Smooth muscle cell of the brain vasculature (primary cell): ENCODE data around the gene SLC6A6.
"Not testable (repeated sequence)": the region's sequence is repeated elsewhere in the genome, so short reads cannot be mapped to it uniquely, and the experiment has no call there.

ENCODE experiments used
- DNase-seq: peaks from one replicate; pipeline ENCODE4 v3.0.0-alpha.2; 2012; ENCODE audit warnings: low read depth, low spot score

The SLC6A6 gene

GRCh38 chr3:14505001-14505802, 102.8 kb downstream of the SLC6A6 start:
- DNase-seq: no peak

DNA sequence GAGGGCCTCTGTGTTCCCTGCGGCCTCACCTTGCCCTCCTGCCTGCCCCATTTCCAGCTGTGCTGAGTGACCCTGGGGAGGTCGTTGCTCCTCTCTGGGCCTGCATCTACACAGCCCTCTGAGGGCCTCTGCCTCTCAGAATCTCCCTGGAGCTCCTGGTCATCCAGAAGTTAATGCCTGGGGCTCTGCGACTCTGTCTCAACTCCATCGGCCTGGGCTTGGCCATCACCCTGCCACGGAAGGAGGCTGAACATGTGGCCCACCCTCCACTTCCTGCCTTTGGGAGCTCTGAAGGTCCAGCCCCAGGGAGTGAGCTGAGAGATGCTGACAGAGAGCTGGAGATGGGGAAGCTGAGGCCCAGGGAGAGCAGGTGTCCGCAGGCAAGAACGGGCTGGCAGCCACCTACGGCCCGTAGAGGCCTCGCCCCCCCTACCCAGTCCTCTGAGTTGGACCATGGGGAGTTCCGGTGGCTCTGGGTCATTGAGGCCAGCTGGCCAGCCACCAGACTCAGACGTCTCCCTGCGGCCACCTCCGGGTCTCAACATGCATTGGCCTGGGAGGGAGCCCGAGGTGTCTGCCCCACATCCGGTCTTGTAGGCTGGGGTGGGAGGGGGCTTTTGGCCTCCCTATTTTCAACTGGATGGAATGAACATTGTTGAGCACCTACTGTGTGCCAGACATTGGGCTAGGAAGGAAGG, 103.5 kb downstream of the SLC6A6 start:
- no peak for DNase-seq

DNA sequence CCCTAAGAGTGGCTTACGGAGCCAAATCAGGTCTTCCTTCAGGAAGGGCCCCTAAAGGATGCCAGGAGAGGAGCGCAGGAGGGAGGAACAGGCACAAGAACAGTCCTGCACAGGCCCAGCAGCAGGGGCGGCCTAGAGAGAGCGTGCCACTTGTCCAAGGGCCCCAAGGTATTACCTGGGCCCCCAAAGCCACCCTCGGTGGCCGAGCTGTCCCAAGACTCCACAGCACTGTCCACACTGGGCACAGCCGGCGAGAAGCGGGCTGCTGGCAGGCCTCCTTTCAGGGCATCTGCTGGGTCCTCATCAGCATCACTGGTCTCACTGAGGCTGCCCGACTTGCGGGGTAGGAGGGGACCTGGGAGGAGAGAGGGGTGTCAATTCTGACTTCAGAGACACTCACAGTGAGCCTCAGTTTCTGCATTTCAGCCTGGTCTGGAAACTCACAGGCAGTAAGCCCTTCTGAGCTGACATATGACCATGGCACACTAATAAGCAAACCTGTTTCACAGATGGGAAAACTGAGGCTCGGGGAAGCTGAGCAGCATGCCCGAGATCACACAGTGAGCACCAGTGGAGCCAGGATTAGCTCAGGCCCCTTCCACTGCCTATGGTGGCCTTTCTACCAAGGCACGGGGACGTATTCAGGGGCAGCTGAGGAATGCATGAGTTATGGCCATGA, 104.4 kb downstream of the SLC6A6 start:
- no peak for DNase-seq

GRCh38 chr3:14507305-14507741, 104.9 kb downstream of the SLC6A6 start:
- no peak for DNase-seq

- no peak for DNase-seq
These were observed 105.5 kb downstream of the SLC6A6 start for GRCh38 chr3:14507757-14508504.

DNA sequence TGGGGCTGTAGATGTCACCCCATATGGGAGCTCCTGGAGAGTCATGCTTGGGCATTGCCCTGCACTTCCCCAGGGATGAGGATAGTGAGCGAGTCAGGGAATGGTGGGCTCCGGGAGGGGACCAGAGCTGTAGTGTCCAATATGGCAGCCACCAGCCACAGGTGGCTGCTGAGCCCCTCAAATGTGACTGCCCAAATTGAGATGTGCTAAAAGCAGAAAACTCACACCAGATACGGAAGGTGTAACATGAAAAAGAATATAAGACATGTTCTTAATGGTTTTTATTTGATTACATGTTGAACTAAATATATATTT, 106.1 kb downstream of the SLC6A6 start:
- DNase-seq: no peak

DNA sequence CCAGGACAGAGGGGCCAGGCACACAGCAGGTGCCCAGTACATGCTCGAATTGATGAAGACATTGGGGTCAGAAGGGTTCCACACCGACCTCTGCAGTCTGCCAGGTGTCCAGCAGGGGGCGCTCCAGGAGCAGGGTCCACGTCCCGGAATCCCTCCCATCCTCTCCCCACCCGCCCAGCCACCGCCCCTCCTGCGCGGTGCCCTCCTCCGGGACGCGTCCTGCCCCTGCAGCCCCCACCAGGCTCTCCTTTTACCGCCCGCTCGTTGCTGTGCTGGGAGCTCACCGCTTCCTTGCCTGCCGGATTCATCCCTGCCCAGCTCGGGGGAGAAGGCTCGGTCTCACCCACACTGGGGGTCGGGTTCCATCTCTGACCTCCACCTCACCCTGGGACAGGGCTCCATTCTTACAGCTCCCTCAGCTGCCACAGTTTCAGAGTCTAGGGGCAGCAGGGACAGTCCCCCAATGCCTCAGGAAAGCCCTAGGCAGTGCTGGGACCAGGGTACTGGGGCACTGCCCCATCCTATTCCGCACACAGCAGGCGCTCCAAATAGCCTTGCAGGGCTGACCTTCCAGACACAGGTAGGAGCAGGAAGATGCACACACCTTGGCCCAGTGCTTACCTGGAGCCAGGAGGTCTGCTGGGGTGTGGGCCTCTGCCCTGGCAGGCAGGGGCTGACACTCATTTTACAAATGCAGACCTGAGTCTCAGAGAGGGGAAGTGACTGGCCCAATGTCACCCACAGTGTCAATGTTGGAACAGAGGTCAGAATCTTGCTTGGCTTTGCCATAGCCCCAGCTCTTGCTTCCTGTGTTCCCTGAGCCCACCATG, 106.8 kb downstream of the SLC6A6 start:
- no peak for DNase-seq

DNA sequence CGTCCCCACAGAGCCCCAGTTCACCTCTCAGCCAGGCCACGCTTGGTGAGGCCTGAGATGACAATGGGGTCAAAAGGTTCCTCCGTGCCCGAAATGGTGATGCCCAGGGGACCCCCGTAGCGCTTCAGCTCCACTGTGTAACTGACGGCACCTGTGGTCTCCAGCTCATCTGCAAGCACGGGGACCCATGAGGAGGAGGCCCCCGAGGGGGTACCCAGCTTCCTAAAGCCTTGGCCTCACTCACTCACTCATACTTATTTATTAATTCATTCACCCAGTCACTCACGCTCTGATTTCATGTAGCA, 107.3 kb downstream of the SLC6A6 start:
- DNase-seq: no peak

DNA sequence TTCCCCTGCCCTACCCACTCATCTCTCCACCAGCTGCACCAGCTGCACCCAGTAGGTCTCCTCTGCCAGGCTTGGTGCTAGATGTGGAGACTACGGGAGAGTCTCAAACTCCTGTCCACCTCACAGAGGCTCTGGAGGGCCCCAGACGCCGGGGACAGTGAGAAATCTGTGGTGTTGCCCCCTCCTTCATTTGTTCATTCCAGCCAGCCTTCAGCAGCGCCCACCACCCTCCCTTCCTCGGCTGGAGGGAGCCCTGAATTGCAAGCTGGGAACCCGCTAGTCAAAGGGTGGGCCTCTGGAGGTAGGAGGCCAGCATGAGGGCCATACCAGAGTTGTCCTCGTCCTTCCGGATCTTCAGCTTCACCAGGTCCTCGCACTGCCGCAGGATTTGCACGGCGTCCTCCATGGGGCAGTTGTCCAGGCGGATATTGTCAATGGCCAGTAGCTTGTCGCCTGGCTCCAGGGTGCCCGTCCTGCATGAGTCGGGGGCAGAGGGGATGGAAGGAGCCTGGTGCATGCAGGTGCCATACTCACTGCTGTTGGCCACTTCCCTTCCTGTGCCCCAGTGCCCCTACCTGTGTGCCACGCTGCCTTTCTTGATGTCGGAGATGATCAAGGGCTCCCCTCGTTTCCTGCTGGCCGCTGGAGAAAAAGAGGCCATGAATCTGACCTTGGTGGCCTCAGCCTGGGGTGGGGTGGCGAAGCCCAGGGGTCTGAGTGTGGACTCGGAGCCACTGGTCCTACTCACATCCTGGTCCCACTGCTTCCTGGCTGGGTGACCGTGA, 108.6 kb downstream of the SLC6A6 start:
- no peak for DNase-seq

DNA sequence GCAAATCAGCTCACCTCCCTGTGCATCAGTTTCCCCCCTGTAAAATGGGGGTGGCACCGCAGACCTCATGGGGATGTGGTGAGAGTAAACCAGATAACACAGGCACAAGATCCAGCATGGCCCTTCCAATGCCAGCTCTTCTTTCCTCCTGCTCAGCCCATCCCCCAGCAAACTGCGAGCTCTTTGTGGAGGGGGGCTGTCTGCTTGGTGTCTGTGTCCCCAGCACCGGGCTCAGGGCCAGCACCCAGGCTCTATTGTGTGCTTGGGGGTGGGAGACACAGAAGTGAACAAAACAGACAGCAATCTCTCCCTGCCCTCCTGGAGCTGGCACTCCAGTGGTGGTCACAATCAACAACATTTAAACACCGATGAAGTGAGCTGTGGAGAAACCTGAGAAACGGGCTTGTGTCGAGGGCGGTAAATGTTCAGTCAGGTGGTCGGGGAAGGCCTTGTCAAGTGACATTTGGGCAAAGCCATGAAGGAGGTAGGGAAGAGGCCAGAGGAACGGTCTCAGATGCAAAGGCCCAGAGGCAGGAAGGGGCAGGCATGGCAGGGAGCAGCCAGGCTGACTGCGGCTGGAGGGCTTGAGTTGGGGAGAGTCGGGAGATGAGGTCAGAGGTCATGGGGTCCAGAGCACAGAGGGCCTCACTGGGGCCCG, 109.3 kb downstream of the SLC6A6 start:
- no peak for DNase-seq

DNA sequence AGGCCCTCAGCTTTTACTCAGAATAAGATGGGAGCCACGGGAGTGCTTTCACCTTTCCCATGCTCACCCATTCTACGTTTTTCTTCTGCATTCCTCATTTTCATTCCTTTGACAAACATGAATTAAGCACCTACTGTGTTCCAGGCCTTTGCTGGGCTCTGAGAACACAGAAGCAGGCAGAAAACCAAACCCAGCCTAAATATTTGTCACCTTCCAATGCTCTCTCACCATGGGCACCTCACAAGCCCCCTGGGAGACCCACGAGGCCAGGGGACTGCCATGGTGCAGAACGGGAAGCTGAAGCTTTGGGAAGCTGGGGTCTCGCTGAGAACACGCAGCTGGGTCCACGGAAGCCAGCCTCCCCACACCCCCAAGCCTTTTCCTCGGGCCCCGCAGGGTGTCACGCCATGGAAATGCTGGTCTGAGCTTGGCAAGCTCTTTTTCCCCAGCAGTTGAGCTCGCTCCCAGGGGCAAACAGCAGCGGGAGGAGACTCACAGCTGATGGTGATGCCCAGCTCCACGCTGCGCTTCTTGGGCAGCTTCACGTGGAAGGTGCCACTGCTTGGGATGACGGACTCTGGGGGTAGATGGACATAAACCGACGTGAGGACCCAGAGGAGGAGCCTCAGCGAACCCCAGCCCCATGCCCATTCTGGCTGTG, 110.0 kb downstream of the SLC6A6 start:
- no peak for DNase-seq

DNA sequence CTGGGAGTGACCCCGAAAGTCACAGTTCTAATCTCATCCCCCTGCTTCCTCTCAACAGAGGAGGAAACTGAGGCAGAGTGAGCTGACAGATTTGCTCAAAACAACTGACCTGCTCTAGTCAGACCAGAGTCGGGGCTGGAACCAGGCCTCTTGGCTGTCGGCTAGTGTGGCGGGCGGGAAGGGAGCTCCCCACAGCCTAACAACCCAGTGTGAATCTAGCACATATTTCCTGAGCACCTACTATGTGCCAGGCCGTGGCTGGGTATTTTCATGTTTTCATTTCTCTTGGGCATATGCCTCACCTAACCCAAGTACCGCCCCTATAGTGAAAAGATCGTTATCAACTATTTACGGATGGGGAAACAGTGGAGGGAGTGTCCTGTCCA, 110.5 kb downstream of the SLC6A6 start:
- no peak for DNase-seq

DNA sequence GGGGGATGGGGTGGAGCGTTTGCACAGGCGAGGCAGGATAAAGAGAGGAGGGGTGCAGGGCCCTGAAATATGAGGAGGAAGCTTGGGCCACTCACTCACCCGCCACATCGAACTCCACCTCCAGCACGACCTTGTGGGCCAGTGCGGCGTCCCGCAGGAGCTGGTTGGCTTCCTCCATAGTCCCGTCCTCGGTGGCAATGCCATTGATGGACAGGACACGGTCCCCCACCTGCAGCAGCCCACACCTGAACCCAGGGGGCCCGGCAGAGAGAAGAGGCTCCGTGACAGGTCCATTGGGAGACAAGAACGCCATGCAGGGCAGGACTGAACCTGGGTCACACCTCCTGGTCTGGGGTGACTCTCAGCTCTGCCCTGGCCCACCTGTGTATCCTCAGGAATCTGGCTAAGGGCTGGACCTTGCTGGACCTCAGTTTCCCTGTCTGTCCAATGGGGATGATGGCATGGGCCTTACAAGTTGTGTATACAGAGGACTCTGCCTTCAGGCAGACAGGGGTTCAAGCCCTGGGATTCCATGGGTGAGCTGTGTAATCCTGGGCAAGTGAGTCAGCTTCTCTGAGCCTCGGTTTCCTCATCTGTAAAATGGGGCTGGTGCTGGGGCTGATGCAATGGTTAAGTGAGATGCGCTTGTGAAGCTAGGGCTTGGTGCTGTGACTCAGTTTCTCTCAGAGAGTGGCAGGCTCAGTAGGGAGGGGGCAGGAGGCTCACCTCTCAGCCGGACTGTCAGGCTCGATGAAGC, 111.3 kb downstream of the SLC6A6 start:
- no peak for DNase-seq

DNA sequence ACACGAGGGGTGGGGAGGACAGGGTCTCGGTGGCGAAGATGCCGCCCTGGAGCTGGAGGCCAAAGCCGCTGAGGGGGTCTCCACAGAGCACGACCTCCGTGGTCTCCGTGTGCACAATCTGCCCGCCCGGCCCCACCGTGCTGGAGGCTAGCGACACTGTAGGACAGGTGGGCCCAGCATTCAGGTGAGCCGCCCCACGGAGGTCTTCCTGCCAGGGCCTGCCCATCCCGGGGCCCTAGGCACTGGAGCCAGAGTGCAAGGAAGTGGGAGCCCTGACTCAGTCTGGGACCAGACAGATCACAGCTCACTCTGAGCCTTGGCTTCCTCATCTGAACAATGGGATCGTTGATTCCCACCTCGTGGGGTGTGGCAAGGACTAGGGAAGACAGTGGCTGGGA, 111.9 kb downstream of the SLC6A6 start:
- no peak for DNase-seq

DNA sequence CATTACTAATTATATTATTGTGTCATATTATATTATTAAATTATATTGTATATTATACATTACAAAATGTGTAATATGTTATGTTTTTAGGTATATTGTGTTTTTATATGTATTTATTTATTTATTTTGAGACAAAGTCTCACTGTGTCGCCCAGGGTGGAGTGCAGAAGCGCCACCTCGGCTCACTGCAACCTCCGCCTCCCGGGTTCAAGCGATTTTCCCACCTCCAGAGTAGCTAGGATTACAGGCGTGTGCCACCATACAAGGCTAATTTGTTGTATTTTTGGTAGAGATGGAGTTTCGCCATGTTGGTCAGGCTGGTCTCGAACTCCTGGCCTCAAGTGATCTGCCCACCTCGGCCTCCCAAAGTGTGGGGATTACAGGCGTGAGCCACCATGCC, 113.1 kb downstream of the SLC6A6 start:
- DNase-seq: not testable (repeated sequence)

GRCh38 chr3:14516738-14517345, 114.4 kb downstream of the SLC6A6 start:
- DNase-seq: no peak

- no peak for DNase-seq
These were observed 115.4 kb downstream of the SLC6A6 start for GRCh38 chr3:14517601-14518431.

DNA sequence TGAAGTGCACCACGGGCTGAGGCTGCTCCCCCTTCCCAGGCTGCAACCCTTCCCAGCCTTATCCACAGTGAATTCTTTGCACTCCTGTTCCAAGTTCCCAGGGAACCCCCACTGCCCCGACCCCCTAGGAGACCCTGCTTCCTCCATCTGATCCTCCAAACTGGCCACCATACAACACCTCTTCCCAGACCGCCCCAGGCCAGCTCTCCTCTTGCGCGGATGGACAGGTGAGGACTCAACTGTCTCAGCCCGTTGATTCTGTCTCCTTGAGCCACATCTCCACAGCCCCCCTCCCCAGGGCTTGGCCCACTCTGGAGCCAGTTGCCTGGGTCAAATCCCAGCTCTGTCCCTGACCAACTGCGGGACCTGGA, 116.0 kb downstream of the SLC6A6 start:
- DNase-seq: no peak
